ENCODE data around the gene DCAF7.

The DCAF7 gene

GRCh38 chr17:63546308-63547082, 3.8 kb upstream of the DCAF7 start:
- no peak for DNase-seq

- no peak for DNase-seq
These were observed 3.2 kb upstream of the DCAF7 start for GRCh38 chr17:63547083-63547523.

DNA sequence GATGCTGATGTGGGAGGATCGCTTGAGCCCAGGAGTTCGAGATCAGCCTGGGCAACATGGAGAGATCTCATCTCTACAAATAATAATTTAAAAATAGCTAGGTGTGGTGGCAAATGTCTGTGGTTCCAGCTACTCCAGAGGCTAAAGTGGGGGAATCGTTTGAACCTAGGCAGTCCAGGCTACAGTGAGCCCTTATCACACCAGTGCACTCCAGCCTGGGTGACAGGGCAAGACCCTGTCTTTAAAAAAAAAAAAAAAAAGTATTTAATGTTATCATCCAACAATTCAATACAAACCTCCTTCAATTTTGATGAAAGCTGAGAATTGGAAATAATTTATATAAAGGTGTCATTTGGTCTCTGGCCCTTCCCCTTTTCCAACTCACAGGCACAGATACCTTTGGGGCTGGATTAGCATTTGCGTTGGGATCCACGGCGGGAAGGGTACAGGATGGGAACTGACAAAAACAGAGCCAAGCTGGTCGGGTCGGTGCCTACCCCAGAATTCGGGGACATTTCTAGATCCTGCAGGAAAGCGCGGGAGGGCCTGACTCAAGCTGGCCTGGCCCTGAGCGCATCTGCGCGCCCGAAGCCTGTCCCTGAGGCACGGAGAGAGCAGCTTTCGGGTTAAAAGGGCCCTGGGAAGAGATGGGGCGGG, 860 bp upstream of the DCAF7 start:
- DNase-seq, result no peak

- DNase-seq, result no peak
These were observed 751 bp downstream of the DCAF7 start for GRCh38 chr17:63550817-63551639.

GRCh38 chr17:63552211-63552610, 1.9 kb downstream of the DCAF7 start:
- no peak for DNase-seq

- DNase-seq, result no peak
These were observed 5.4 kb downstream of the DCAF7 start for GRCh38 chr17:63555500-63556156.

- DNase-seq, result no peak
These were observed 7.1 kb downstream of the DCAF7 start for GRCh38 chr17:63557416-63557815.

DNA sequence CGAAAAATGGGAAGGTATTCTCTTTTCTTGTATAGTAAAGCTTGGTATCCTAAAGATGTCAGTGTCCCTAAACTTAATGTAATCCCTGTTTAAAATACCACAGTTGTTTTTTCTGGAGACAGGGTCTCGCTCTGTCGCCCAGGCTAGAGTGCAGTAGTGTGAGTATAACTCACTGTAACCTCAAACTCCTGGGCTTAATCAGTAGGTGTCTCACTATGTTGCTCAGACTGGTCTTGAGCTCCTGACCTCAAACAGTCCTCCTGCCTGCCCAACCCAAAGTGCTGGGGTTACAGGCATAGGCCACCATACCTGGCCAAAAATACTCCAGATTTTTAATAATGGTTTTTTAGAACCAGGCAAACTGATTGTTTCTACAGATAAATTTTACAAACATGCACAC, 8.2 kb downstream of the DCAF7 start:
- no peak for DNase-seq

DNA sequence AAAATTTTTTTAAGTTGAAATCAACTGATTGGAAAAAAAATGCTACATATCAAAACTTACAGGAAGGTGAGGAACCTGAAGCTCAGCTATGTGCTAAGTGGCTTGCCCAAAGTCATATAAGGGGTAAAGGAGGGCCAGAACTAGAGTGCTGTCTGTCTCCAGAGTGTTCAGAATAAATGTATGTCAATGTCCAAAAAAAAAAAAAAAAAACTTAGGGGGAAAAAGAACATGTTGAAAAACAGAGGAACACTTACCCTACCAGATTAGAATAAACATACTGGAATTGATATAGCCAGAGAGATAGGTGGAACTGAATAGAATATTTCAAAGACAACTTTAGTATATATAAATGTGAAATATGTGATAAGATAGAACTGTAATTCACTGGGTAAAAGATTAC, 11.5 kb downstream of the DCAF7 start:
- DNase-seq, result no peak

DNA sequence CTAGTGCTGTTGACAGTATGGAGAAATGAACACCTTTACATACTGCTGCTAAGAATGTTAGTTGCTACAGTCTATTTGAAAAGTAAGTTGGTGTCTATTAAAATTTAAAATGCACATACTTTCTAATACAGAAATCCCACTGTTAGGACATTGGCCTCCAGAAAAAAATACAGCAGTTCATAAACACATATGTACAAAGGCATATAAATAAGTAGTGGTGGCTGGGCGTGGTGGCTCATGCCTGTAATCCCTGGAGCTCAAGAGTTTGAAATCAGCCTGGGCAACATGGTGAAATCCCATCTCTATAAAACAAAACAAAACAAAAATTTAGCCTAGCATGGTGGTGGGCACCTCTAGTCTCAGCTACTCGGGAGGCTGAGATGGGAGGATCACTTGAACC, 13.1 kb downstream of the DCAF7 start:
- DNase-seq, result no peak

DNA sequence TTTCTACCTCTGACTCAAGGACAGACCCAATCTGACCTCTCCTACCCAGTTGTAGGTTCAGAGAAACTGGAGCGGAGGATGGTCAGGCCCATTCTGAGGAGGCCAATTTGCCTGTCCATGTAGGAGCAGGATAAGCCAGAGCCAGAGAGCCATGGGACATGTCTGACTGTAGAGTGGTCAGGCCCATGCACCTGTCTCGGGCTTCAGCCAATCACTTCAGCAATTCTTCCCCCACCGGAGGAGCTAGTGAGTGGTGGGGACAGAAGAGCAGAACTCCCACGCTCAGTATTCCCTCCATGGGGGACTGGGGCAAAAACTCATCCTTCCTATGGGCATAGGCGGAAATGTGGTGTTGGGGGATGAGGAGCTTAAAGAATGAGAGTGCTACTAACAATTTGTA, 14.3 kb downstream of the DCAF7 start:
- DNase-seq, result no peak

DNA sequence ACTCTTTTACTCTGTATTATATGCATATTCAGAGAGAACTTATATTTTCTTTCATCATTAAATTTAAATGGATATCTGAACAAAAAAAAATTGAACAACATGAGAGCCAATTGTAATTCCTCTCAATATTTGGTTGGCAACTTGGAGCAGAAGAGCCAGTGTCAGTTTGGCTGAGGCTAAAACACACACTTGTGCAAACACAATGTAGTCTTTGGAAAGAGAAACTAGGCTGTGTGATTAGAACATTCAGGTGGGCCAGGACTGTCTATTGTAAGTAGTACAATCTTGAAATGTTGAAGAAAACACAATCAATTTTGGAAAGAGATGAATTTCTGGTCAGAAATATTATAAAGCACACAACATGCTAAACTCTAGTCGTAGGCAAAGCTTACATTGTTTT, 17.0 kb downstream of the DCAF7 start:
- no peak for DNase-seq

DNA sequence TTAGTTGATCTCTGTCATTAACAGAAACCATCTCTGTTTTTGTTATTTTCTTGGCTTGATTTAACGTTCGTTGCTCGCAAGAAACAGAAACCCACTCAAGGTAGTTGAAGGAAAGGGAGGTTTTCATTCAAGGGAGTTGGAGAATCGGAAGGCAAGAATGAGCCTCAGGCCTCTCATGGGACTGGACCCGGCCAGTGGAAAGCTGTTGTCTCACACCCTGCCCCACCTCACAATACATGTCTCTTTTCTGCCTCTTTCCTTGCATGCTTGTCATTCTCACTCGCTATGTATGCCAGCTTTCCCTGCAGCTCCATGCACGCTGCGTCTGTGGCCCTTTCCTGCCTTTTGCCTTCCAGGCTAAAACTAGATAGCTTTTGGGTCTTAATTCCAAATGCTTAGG, 18.3 kb downstream of the DCAF7 start:
- no peak for DNase-seq

DNA sequence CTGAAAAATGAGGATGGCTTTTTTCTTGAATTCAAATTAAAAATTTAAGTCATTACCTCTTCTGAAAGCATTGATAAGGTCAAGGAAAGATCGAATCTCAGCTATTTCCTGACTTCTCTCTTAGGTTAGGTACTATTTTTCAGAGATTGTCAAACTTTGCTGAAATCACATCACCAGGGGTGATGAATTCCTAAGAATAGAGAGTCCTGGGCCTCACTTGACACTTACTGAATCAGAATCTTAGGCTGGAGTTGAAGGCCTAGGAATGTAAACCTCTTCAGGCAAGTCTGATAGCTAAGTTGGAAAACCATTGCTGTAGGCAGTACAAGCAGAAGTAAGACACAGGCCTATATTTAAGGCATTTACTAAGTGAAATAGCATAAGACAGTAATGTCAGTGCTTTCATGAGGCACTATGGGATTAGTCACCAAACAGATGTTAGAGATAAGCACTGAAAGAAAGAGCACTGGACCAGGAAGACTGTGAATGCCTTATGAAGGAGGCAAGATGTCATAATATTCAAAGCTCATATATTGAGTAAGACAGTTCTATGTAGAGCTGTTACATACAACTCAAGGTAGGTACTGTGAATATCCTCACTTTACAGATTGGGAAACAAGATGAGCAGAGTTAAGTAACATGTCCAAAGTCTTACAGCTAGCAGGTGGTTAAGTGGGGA, 21.5 kb downstream of the DCAF7 start:
- DNase-seq, result no peak

- DNase-seq, result no peak
These were observed 23.4 kb downstream of the DCAF7 start for GRCh38 chr17:63573634-63574033.

GRCh38 chr17:63578027-63578768, 27.9 kb downstream of the DCAF7 start:
- no peak for DNase-seq

DNA sequence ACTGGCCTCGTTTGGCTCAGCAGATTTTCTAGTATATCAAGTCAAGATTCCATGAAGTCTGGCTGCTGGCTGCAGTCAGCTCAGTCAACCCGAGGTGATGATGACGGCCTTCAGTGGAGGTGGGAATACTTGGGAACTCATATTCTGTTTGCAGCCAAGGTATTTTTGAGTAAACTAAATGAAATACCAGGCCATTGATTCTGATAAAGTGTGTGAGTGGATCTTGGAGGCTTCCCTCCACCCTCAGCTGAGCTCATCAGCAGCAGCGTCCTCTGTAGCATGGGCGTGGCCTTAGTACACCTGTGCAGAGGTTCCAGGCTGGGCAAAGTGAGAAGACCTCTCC, 28.5 kb downstream of the DCAF7 start:
- DNase-seq, result no peak

DNA sequence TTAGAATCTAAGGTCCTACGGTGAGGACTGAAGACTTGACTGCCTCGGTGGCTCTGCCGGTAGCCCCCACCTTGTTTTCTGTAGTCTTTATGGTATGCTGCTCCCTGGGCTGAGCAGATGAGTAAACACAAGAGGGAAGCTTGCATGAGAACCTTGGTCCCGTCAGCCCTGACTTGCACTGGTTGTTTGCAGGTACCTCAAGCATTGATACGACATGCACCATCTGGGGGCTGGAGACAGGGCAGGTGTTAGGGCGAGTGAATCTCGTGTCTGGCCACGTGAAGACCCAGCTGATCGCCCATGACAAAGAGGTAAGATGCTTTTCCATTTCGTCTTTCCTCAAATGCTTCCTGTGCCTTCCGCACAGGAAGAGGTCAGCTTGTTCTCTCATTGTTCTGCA, 29.4 kb downstream of the DCAF7 start:
- no peak for DNase-seq

- DNase-seq, result no peak
These were observed 37.5 kb downstream of the DCAF7 start for GRCh38 chr17:63587770-63588169.

- no peak for DNase-seq
These were observed 38.5 kb downstream of the DCAF7 start for GRCh38 chr17:63588797-63589196.

DNA sequence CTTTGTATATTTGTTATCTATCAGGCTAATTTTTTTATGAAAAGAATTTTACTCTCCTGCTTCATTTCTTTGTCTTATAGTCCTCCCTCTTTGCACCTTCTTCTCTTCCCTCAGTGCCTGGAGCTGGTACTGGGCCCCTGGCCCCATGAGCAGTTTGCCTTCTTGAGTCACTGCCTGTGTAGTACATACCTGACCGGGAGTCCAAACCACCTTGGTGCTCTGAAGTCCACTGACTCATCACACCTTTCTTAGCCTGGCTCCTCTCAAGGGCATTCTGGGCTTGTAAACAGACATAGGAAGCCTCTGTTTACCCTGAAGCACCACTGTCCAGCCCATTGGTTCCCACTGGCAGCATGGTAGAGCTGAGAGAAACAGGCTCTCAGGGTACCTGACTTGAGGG, 39.4 kb downstream of the DCAF7 start:
- DNase-seq, result no peak

DNA sequence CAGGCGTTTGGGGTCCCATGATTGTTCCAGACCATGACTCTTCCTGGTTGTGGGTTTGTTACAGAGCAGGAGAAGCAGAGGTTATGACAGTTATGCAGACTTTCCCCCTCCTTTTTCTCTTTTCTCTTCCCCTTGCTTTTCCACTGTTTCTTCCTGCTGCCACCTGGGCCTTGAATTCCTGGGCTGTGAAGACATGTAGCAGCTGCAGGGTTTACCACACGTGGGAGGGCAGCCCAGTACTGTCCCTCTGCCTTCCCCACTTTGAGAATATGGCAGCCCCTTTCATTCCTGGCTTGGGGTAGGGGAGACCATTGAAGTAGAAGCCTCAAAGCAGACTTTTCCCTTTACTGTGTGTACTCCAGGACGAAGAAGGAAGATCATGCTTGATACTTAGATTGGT, 42.5 kb downstream of the DCAF7 start:
- DNase-seq, result no peak

Measured in NCI-H1930 (cell line).